Right lobe of liver (tissue), 6 donors: ENCODE measurements around the gene EDC3. TPM values are rescaled to one million over a fixed set of nuclear protein-coding genes. Genes with fewer than 3 reads are reported as not detected.

ENCODE experiments used
- ATAC-seq, 4 donors: fragments of 200-7000 bp; cut with Tn5 transposase; one replicate each; pipeline ENCODE4 v1.9.1; 2020; ENCODE audit warnings: mild to moderate bottlenecking in 4 of 4, moderate library complexity in 4 of 4
- DNase-seq, 3 donors: peaks; one replicate each; pipeline ENCODE4 v3.0.0-alpha.2; 2020
- H3K27ac ChIP-seq, 3 donors: fragments of 200-600 bp; one replicate each; pipeline ENCODE4 v1.8.0; 2022
- H3K27me3 ChIP-seq, 2 donors: fragments of 200-600 bp; one replicate each; pipeline ENCODE4 v1.8.0; 2022
- H3K36me3 ChIP-seq, 4 donors: fragments of 200-600 bp; sonication (generic) in 1 of 4; one replicate each; pipeline versions ENCODE4 v1.5.1 to v1.8.0; 2017 to 2022; ENCODE audit warnings: control low read depth in 1 of 4
- H3K4me1 ChIP-seq, 4 donors: fragments of 200-600 bp; sonication (generic) in 1 of 4; one replicate each; pipeline versions ENCODE4 v1.5.1 to v1.8.0; 2017 to 2022; ENCODE audit warnings: control low read depth in 1 of 4
- H3K4me3 ChIP-seq, 3 donors: fragments of 200-600 bp; one replicate each; pipeline ENCODE4 v1.8.0; 2022
- H3K9me3 ChIP-seq, 4 donors: fragments of 200-600 bp; sonication (generic) in 1 of 4; one replicate each; pipeline versions ENCODE4 v1.5.1 to v1.8.0; 2017 to 2022; ENCODE audit warnings: control low read depth in 1 of 4
- POLR2A ChIP-seq: fragments of 450-650 bp; IDR thresholded peaks from one replicate; pipeline ENCODE4 v1.6.1; 2017; ENCODE audit warnings: antibody characterized with exemption, mild to moderate bottlenecking
- WGBS: methylation state at CpG from one replicate; pipeline ENCODE4 v1.1.6; 2018; ENCODE audit warnings: low coverage, low lambda C conversion rate; ENCODE audit not compliant: insufficient coverage; ENCODE audit errors: missing lambda C conversion rate; 5-methylcytosine and 5-hydroxymethylcytosine counted together
- intact Hi-C, 2 donors: fragments of 100-400 bp; cut with DNase I; formaldehyde crosslinking; loops; one replicate each; pipeline versions ENCODE4 v1.11.2 to v1.14.1; 2022
- total RNA-seq, 6 experiments: library from RNA; depleted of rRNA in 2 of 6; stranded (reverse); fragments of >200 nt in 2 of 6; fragmentation: NEBNext Ultra II Directional in 3 of 6; extraction: Animal tissue kit (Norgen Biotek cat#: 25700) in 3 of 6; gene quantifications; one replicate each; pipeline versions ENCODE4 v1.1.0 to v1.2.4, GENCODE V29; 2016 to 2023
- TF ChIP-seq, protein P1 (sequence below), 4 donors: fragments of 200-600 bp in 3 of 4; fragments of 450-650 bp in 1 of 4; IDR thresholded peaks; one replicate each; pipeline versions ENCODE4 v1.5.1 to v1.8.0; 2016 to 2022; ENCODE audit warnings: antibody characterized with exemption in 4 of 4, mild to moderate bottlenecking in 2 of 4
- donor health status: DM: no; HTN: yes; CAD: no.
- donor health status: DM: no; HTN: no; CAD: no.
- donor health status: DM: no; HTN: no; CAD: no.
- donor health status: DM: no; HTN: yes; CAD: no.
- donor health status: DM: no; HTN: yes; CAD: no.

The EDC3 gene
- total RNA-seq, 6 experiments from 2014 or later: 10.9 to 16.2 (median 11.8) TPM

DNA sequence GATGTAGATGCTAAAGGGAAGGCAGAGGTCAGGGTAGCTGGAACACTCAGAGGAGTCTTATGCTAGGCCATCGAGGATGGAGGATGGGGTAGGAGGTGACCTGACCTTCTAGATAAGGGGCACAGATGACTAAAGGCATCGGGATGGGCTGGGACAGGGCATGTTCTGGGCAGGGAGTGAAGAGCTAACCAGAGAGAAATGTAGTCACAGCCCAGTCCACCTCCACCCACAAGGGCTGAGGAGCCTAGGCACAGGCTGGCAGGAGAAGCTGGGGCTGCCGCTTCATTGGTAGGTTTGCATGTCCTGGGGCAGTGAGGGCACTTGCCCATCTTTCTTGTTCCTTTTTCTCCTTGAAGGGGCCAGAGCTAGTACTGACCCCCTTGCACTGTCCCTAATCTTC, 67.6 kb downstream of the EDC3 start:
- intact Hi-C loops: no loop called here
- WGBS: 39% methylated on average over 2 of the region's 3 CpGs
- no peak for TF ChIP-seq POLR2A
- TF ChIP-seq, protein P1, sequence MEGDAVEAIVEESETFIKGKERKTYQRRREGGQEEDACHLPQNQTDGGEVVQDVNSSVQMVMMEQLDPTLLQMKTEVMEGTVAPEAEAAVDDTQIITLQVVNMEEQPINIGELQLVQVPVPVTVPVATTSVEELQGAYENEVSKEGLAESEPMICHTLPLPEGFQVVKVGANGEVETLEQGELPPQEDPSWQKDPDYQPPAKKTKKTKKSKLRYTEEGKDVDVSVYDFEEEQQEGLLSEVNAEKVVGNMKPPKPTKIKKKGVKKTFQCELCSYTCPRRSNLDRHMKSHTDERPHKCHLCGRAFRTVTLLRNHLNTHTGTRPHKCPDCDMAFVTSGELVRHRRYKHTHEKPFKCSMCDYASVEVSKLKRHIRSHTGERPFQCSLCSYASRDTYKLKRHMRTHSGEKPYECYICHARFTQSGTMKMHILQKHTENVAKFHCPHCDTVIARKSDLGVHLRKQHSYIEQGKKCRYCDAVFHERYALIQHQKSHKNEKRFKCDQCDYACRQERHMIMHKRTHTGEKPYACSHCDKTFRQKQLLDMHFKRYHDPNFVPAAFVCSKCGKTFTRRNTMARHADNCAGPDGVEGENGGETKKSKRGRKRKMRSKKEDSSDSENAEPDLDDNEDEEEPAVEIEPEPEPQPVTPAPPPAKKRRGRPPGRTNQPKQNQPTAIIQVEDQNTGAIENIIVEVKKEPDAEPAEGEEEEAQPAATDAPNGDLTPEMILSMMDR (IDR thresholded peaks at IDR 0.05): no peak
- no peak for ATAC-seq
- no peak overlapping the region for H3K27ac ChIP-seq
- H3K4me3 ChIP-seq: no peak overlapping the region
- H3K36me3 ChIP-seq: peaks cover 2 to 80% (median 46%) of the 10 kb centered on the region in 4 donors
- H3K9me3 ChIP-seq: no peaks in the 10 kb centered on the region
- DNase-seq: no peak
- no peaks in the 10 kb centered on the region for H3K27me3 ChIP-seq
- H3K4me1 ChIP-seq: peaks cover 0 to 11% (median 5%) of the 10 kb centered on the region in 4 donors

DNA sequence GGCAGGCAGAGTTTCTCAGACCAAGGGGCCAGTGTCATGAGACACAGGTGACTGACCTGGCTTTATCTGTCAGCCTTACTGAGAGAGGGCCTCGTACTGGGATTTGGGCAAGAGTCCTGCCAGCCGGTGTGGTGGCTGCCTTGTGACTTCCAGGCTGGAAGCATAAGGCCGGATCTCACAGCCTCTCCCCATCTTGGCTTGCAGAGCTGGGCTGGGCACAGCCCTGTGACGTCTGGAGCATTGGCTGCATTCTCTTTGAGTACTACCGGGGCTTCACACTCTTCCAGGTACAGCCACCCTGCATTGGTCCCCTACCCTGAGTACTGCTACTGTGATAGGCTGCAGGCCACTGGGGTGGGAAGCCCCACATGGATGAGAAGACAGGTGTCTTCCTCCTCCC, 68.1 kb downstream of the EDC3 start:
- no peaks in the 10 kb centered on the region for H3K9me3 ChIP-seq
- no peak overlapping the region for H3K4me3 ChIP-seq
- intact Hi-C loops: no loop called here
- no peak overlapping the region for H3K27ac ChIP-seq
- H3K27me3 ChIP-seq: no peaks in the 10 kb centered on the region
- no CpG with 5 or more reads among the region's 5 CpGs for WGBS
- peaks cover 0 to 11% (median 5%) of the 10 kb centered on the region in 4 donors for H3K4me1 ChIP-seq
- no peak for ATAC-seq
- no peak for DNase-seq
- no peak for TF ChIP-seq POLR2A
- TF ChIP-seq, protein P1 (IDR thresholded peaks at IDR 0.05): no peak
- peaks cover 6 to 80% (median 50%) of the 10 kb centered on the region in 4 donors for H3K36me3 ChIP-seq

DNA sequence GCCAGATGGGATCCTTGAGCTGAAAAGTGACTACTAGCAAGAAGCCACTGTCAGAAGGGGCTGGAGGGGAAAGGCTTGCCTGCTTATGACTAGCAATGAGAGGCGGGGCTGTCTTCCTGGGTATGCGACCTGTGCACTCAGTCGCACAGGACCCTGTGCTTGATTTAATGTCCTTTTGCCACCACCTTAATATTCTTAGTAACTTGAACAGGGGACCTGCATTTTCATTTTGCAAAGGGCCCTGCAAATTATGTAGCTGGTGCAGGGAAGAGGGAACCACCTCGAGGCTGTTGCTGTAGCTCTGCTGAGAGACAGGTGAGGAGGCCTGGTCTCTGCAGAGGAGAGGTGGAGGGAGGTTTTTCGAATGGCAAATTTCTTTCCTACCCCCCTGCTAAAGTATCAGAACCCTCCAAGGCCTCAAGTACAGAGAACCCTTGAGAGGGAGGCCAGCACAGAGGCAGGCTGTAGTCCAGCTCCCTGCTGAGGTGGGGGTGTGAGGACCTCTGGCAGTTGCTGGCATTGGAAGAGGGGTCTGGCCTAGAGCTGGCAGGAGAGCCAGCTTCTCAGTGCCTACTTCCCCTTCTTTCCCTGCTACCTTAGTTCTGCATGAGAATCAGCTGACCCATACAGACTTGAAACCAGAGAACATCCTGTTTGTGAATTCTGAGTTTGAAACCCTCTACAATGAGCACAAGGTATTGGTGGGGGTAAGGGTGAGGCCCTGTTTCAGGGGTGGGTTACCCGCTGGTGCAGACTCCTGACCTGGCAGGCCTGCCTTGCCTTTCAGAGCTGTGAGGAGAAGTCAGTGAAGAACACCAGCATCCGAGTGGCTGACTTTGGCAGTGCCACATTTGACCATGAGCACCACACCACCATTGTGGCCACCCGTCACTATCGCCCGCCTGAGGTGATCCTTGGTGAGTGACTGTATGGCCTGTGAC, 68.8 kb downstream of the EDC3 start:
- Histone ChIP-seq H3K27ac (no peak overlapping the region), H3K4me1 (peaks cover 0 to 11% (median 5%) of the 10 kb centered on the region in 4 donors), H3K4me3 (no peak overlapping the region), H3K36me3 (peaks cover 7 to 81% (median 52%) of the 10 kb centered on the region in 4 donors), H3K27me3 (no peaks in the 10 kb centered on the region), H3K9me3 (no peaks in the 10 kb centered on the region)
- DNase-seq (no peak), ATAC-seq (no peak)
- TF ChIP-seq, protein P1 (IDR thresholded peaks at IDR 0.05): no peak
- no peak for TF ChIP-seq POLR2A
- intact Hi-C loops: no loop called here
- WGBS: 80% methylated on average over 6 of the region's 10 CpGs

DNA sequence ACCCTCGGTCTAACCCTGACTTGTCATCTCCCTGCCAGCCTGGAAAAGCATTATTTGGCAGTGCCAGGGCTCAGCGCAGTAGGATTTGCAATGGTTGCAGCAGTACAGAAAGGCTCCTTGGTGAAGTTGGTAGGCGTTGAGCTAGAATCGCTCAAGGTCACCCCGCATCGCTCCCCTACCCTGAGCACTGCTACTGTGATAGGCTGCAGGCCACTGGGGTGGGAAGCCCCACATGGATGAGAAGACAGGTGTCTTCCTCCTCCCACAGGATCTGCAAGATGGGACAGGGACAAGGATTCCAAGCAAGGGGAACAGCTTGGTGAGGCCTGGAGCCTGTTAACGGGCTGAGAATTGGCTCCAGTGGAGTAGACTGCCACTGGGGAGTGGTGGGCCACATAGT, 69.5 kb downstream of the EDC3 start:
- intact Hi-C loops: no loop called here
- H3K4me3 ChIP-seq: no peak overlapping the region
- DNase-seq (no peak), ATAC-seq (no peak)
- peaks cover 0 to 4% (median 2%) of the 10 kb centered on the region in 4 donors for H3K4me1 ChIP-seq
- no peaks in the 10 kb centered on the region for H3K27me3 ChIP-seq
- 97% methylated on average over 5 of the region's 7 CpGs for WGBS
- peaks cover 7 to 88% (median 55%) of the 10 kb centered on the region in 4 donors for H3K36me3 ChIP-seq
- H3K27ac ChIP-seq: no peak overlapping the region
- TF ChIP-seq, protein P1 (IDR thresholded peaks at IDR 0.05): no peak
- no peak for TF ChIP-seq POLR2A
- no peaks in the 10 kb centered on the region for H3K9me3 ChIP-seq
